Neuronal stem cell (in vitro differentiated cells): ENCODE results near the gene REC8.

Experiments
- DNase-seq: peaks from one replicate; pipeline ENCODE4 v3.0.0-alpha.2; 2013; ENCODE audit warnings: low spot score
- H2AFZ ChIP-seq: one replicate; pipeline ENCODE4 v1.6.1; 2013; ENCODE audit warnings: mild to moderate bottlenecking, low read length, inconsistent platforms
- H2AK5ac ChIP-seq: 2 replicates; pipeline ENCODE4 v1.6.1; 2013; ENCODE audit warnings: low read depth, mild to moderate bottlenecking, inconsistent platforms, low read length, moderate library complexity, mixed read lengths
- H2BK120ac ChIP-seq: 2 replicates; pipeline ENCODE4 v1.6.1; 2013; ENCODE audit warnings: low read depth, mild to moderate bottlenecking, inconsistent platforms, low read length, moderate library complexity, mixed read lengths
- H2BK12ac ChIP-seq: one replicate; pipeline ENCODE4 v1.6.1; 2013; ENCODE audit warnings: low read length, inconsistent platforms
- H2BK15ac ChIP-seq: 2 replicates; pipeline ENCODE4 v1.6.1; 2013; ENCODE audit warnings: mild to moderate bottlenecking, low read length, inconsistent platforms, mixed read lengths
- H2BK5ac ChIP-seq: one replicate; pipeline ENCODE4 v1.6.1; 2013; ENCODE audit warnings: inconsistent platforms, mild to moderate bottlenecking, low read length, moderate library complexity
- H3K14ac ChIP-seq: one replicate; pipeline ENCODE4 v1.6.1; 2013; ENCODE audit warnings: low read length, inconsistent platforms
- H3K18ac ChIP-seq: 2 replicates; pipeline ENCODE4 v1.6.1; 2013; ENCODE audit warnings: low read length, inconsistent platforms
- H3K23ac ChIP-seq: 2 replicates; pipeline ENCODE4 v1.6.1; 2013; ENCODE audit warnings: low read depth, mild to moderate bottlenecking, mixed read lengths, low read length, inconsistent platforms; ENCODE audit not compliant: poor library complexity
- H3K27ac ChIP-seq: replicated peaks from 3 replicates; pipeline ENCODE4 v1.5.1; 2013; ENCODE audit warnings: low read length, inconsistent platforms
- H3K27me3 ChIP-seq, 3 experiments: 2 replicates each; pipeline ENCODE4 v1.6.1; 2013; ENCODE audit warnings: low read length in 3 of 3, mild to moderate bottlenecking in 2 of 3, inconsistent platforms in 1 of 3, low read depth in 1 of 3, mixed read lengths in 1 of 3, moderate library complexity in 1 of 3; ENCODE audit not compliant: control insufficient read depth in 3 of 3, insufficient read depth in 3 of 3
- H3K36me3 ChIP-seq, 2 donors: replicated peaks in 1 of 2; 2 replicates each; pipeline ENCODE4 v1.6.1; 2013; ENCODE audit warnings: low read length in 2 of 2; ENCODE audit not compliant: control insufficient read depth in 2 of 2, insufficient read depth in 2 of 2
- H3K4ac ChIP-seq: 2 replicates; pipeline ENCODE4 v1.6.1; 2013; ENCODE audit warnings: inconsistent platforms, mild to moderate bottlenecking, low read length, moderate library complexity
- H3K4me1 ChIP-seq, 2 donors: 1 replicate in 1 of 2; 2 replicates in 1 of 2; pipeline ENCODE4 v1.6.1; 2013; ENCODE audit warnings: low read length in 2 of 2, low read depth in 1 of 2; ENCODE audit not compliant: control insufficient read depth in 2 of 2, insufficient read depth in 1 of 2
- H3K4me2 ChIP-seq: one replicate; pipeline ENCODE4 v1.6.1; 2013; ENCODE audit warnings: mild to moderate bottlenecking, low read length, inconsistent platforms; ENCODE audit not compliant: insufficient read depth, poor library complexity, severe bottlenecking
- H3K4me3 ChIP-seq, 2 donors: 2 replicates each; pipeline ENCODE4 v1.5.1; 2013; ENCODE audit warnings: low read length in 2 of 2, mild to moderate bottlenecking in 2 of 2, inconsistent platforms in 1 of 2, moderate library complexity in 1 of 2
- H3K79me1 ChIP-seq: one replicate; pipeline ENCODE4 v1.6.1; 2013; ENCODE audit warnings: low read depth, mild to moderate bottlenecking, inconsistent platforms, low read length, moderate library complexity
- H3K9ac ChIP-seq: one replicate; pipeline ENCODE4 v1.6.1; 2013; ENCODE audit warnings: mild to moderate bottlenecking, low read depth, low read length, inconsistent platforms; ENCODE audit not compliant: poor library complexity
- H3K9me3 ChIP-seq, 2 donors: replicated peaks in 1 of 2; 2 replicates each; pipeline versions ENCODE3 to v1.6.1; 2013; ENCODE audit warnings: low read length in 2 of 2, mild to moderate bottlenecking in 2 of 2, inconsistent platforms in 1 of 2, low read depth in 1 of 2, mixed read lengths in 1 of 2, moderate library complexity in 1 of 2; ENCODE audit not compliant: control insufficient read depth in 2 of 2, insufficient read depth in 1 of 2
- H4K8ac ChIP-seq: one replicate; pipeline ENCODE4 v1.6.1; 2013; ENCODE audit warnings: low read depth, mild to moderate bottlenecking, inconsistent platforms, low read length, moderate library complexity
- H4K91ac ChIP-seq: one replicate; pipeline ENCODE4 v1.6.1; 2013; ENCODE audit warnings: low read length, low read depth, mild to moderate bottlenecking, inconsistent platforms; ENCODE audit not compliant: poor library complexity
- WGBS, 2 donors: extraction: QIAGEN DNeasy Blood & Tissue Kit; methylation state at CpG; one replicate each; pipeline ENCODE4 v1.1.7; 2013; ENCODE audit warnings: missing lambda C conversion rate in 2 of 2, mixed read lengths in 1 of 2; ENCODE audit not compliant: insufficient read length in 2 of 2, insufficient replicate concordance in 1 of 2; ENCODE audit errors: extremely low coverage in 2 of 2; 5-methylcytosine and 5-hydroxymethylcytosine counted together

REC8 gene

GRCh38 chr14:24182110-24182882 lies 10.4 kb downstream of the REC8 start:
- no CpG with 5 or more reads among the region's 14 CpGs for WGBS, 2 donors
- Histone ChIP-seq H3K4me2 (no peak overlapping the region), H3K27me3 (no peaks in the 10 kb centered on the region), H2BK15ac (no peak overlapping the region), H3K14ac (no peak overlapping the region), H3K18ac (no peak overlapping the region), H2BK5ac (no peak overlapping the region), H2BK12ac (no peak overlapping the region), H4K8ac (no peak overlapping the region), H3K9ac (peak overlapping the region; percentile 9), H2AFZ (no peak overlapping the region), H3K4ac (no peak overlapping the region), H4K91ac (no peak overlapping the region), H3K4me1 (no peaks in the 10 kb centered on the region), H3K79me1 (peaks cover 8% of the 10 kb centered on the region), H3K4me3 (peak overlapping the region in 1 of 2 donors; percentile 2), H3K23ac (peak overlapping the region; percentile 43), H3K9me3 (no peaks in the 10 kb centered on the region), H2BK120ac (no peak overlapping the region), H3K36me3 (peaks cover 86 to 99% of the 10 kb centered on the region in 2 donors), H2AK5ac (no peak overlapping the region), H3K27ac (no peak overlapping the region)
- DNase-seq = no peak

- Histone ChIP-seq H2AK5ac (no peak overlapping the region), H2BK5ac (no peak overlapping the region), H2AFZ (no peak overlapping the region), H2BK12ac (no peak overlapping the region), H3K9ac (no peak overlapping the region), H3K9me3 (no peaks in the 10 kb centered on the region), H3K27ac (no peak overlapping the region), H3K27me3 (no peaks in the 10 kb centered on the region), H3K14ac (no peak overlapping the region), H3K18ac (no peak overlapping the region), H3K36me3 (peaks cover 82 to 95% of the 10 kb centered on the region in 2 donors), H3K4me3 (no peak overlapping the region), H2BK15ac (no peak overlapping the region), H2BK120ac (no peak overlapping the region), H3K4me1 (peaks cover 4 to 7% of the 10 kb centered on the region in 2 donors), H3K79me1 (peaks cover 12% of the 10 kb centered on the region), H3K23ac (peak overlapping the region; percentile 20), H4K91ac (no peak overlapping the region), H4K8ac (no peak overlapping the region), H3K4me2 (no peak overlapping the region), H3K4ac (no peak overlapping the region)
- WGBS, 2 donors = no CpG with 5 or more reads among the region's 15 CpGs
- no peak for DNase-seq
These were observed 11.2 kb downstream of the REC8 start for GRCh38 chr14:24183014-24183481.

- Histone ChIP-seq H3K79me1 (peaks cover 12% of the 10 kb centered on the region), H2BK120ac (no peak overlapping the region), H3K23ac (no peak overlapping the region), H3K4ac (no peak overlapping the region), H3K27ac (no peak overlapping the region), H2AFZ (no peak overlapping the region), H3K36me3 (peaks cover 70 to 82% of the 10 kb centered on the region in 2 donors), H2BK12ac (no peak overlapping the region), H2BK5ac (peak overlapping the region; percentile 20), H3K4me2 (no peak overlapping the region), H2BK15ac (no peak overlapping the region), H3K4me3 (no peak overlapping the region), H3K27me3 (no peaks in the 10 kb centered on the region), H3K18ac (no peak overlapping the region), H2AK5ac (no peak overlapping the region), H4K8ac (no peak overlapping the region), H3K9me3 (no peaks in the 10 kb centered on the region), H3K9ac (no peak overlapping the region), H3K4me1 (peaks cover 4 to 7% of the 10 kb centered on the region in 2 donors), H4K91ac (no peak overlapping the region), H3K14ac (no peak overlapping the region)
- WGBS, 2 donors = no CpG with 5 or more reads among the region's 19 CpGs
- no peak for DNase-seq
These were observed 12.5 kb downstream of the REC8 start for GRCh38 chr14:24184104-24184970.

- no peak for DNase-seq
- Histone ChIP-seq H2AK5ac (no peak overlapping the region), H2AFZ (no peak overlapping the region), H4K91ac (no peak overlapping the region), H3K4me3 (no peak overlapping the region), H3K36me3 (peaks cover 63 to 80% of the 10 kb centered on the region in 2 donors), H2BK15ac (no peak overlapping the region), H3K79me1 (peaks cover 11% of the 10 kb centered on the region), H3K14ac (no peak overlapping the region), H3K9me3 (no peaks in the 10 kb centered on the region), H4K8ac (no peak overlapping the region), H3K9ac (peak overlapping the region; percentile 34), H3K27me3 (no peaks in the 10 kb centered on the region), H3K4me2 (no peak overlapping the region), H3K23ac (no peak overlapping the region), H3K27ac (no peak overlapping the region), H2BK5ac (peak overlapping the region; percentile 20), H2BK12ac (no peak overlapping the region), H2BK120ac (no peak overlapping the region), H3K4ac (no peak overlapping the region), H3K18ac (no peak overlapping the region), H3K4me1 (peaks cover 4 to 7% of the 10 kb centered on the region in 2 donors)
- WGBS, 2 donors = no CpG with 5 or more reads among the region's 7 CpGs
These were observed 13.1 kb downstream of the REC8 start for GRCh38 chr14:24185026-24185425.
